Activated T-cell treated with anti-CD3 and anti-CD28 coated beads for 1 hour (primary cell): ENCODE data around the gene TLE1.
"Not testable (repeated sequence)": the region's sequence is repeated elsewhere in the genome, so short reads cannot be mapped to it uniquely, and the experiment has no call there.

Experiments
- DNase-seq: peaks from one replicate; pipeline ENCODE4 v3.0.0-alpha.2; 2020; ENCODE audit warnings: low read depth

The TLE1 gene

DNA sequence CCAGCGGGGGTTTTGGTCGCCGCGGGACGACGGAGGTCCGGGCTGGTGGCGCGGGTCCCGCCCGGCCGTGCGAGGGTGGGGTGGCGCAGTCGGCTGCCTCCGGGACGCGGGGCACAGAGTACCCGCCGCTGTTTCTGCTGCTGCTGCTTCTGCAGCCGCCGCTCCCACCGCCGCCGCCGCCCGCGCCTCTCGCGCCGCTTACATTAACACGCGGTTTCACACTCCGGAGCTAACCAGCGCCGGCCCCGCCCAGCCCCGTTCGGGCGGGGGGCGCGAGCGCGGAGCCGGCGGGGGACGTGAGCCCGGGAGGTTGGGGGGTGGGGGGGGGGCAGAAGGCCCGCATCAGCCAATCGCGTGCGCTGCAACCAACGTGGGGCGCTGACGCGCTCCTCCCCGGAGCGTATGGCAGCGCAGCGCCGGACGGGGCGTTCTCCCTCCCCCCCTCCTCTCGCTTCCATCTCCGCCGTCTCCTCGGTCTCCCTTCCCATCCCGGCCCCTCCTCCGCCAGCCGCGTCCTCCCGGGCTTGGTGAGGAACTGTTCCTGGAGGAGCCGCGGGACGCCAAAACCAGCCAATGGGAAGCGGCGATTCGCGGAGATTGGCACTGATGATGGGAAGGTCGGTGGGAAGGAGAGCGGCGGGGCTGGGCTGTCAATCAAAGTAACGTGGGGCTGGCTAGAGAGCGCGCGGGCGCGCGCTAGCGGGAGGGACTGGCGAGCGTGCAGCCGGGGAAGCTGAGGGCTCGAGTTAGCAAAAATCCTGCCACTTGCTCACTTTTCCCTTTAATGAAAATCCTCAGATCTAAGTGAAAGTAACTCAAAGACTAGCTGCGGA lies at the start of gene TLE1:
Gene TLE1, minus strand, starts transcription at position 205 of the 833 bp plus-strand sequence. CDS start 1,307 bp downstream, outside the sequence.
- peak; percentile 61 for DNase-seq

DNA sequence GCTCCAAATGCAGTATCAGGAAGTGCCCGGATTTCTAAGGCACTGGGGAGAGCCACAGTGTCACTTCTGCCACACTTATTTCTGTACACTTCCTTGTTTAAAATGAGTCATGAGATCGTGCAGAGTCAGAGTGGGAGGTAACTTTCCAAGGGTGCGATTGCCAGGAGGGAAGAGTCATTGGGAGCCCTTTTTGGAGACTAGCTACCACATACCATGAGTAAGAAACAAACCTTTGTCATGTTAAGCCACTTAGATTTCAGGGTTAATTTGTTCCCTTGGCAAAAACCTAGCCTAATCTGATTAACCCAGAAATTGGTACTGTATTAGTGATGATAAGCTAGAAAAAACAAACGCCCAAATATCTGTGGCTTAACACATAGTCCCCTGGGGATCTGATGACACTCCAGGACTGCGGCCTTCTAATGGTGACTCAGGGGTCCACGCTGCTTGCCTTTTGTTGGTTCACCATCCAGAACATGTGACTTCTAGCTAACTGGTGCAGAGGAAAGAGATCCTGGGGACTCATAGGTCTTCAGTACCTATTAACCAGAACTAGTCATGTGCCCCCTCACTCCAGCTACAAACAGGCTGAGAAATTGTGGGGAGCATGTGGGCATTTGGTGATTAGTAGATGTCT lies 48.6 kb upstream of the TLE1 start:
- DNase-seq, result no peak

DNA sequence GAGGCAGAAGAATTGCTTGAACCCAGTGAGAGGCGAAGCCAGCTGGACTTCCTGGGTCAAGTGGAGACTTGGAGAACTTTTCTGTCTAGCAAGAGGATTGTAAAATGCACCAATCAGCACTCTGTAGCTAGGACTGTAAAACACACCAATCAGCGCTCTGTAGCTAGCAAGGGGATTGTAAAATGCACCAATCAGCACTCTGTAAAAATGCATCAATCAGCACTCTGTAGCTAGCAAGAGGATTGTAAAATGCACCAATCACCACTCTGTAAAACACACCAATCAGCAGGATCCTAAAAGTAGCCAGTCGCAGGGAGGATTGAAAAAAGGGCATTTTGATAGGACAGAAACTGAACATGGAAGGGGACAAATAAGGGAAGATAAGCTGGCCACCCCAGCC lies 41.2 kb upstream of the TLE1 start:
- DNase-seq, result not testable (repeated sequence)

DNA sequence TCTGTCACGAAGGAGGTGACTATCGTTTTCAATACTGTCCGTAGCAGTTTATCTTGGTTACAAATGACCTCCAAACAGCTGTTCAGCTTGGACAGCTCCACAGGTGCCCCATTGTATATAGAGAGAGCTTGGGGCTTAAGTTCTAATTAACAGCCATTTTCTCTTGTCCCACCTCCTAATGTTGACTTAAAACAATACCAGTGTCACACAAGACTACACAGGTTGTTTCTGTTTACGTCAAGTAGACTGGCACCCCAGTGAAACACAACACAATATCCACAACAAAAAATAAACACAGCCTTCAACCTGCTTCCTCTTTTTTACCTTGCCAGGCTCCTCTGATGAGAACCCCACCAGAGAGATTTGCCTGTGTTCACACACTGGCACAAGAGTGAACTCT lies 39.8 kb upstream of the TLE1 start:
- no peak for DNase-seq

DNA sequence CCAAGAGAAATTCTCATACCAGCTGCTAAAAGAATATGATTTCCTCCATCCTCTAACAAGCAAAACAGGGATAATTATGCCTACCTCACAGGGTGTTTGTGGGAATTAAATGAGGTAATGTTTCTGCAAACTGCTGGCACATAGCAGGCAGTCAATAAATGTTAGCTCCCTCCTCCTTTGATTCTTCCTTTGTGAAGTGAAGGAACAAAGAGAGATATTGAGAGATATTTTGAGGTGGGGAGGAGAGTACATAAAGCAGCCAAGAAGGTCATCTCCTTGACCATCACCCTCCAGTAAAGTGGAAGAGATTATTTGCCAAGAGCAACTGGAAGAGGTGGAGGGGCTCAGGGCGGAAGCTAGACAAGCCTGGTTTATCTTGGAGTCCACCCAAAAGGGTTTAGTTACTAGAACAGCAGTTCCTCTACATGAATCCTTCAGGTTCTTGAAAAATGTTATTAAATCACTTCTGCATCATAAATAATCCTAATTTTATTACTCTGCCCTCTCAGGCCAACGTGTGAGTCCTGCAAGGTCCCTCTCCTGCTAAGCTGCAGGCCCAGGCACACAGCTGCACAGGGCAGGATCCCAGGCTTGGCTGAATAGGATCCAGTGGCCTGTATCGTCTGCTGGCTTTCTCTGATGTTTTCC lies 35.0 kb upstream of the TLE1 start:
- no peak for DNase-seq

DNA sequence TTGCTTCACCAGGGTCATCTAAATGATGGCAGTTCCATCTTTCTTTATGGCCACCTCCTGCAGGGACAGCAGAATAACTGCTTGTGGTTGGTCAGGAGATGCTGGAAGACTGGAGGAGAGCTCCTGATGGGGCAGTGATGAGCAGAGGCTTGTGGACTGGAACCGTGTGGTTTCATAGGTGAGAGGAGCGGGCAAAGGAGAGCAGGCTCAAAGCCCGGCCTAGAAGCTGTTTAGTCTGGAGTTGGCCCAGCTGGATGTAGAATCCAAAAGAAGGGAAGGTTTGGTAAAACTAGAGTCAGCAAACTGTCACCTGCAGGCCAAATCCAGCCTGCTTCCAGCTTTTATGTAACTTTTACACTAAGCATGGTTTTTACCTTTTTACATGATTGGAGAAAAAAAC lies 32.9 kb upstream of the TLE1 start:
- DNase-seq, result no peak

DNA sequence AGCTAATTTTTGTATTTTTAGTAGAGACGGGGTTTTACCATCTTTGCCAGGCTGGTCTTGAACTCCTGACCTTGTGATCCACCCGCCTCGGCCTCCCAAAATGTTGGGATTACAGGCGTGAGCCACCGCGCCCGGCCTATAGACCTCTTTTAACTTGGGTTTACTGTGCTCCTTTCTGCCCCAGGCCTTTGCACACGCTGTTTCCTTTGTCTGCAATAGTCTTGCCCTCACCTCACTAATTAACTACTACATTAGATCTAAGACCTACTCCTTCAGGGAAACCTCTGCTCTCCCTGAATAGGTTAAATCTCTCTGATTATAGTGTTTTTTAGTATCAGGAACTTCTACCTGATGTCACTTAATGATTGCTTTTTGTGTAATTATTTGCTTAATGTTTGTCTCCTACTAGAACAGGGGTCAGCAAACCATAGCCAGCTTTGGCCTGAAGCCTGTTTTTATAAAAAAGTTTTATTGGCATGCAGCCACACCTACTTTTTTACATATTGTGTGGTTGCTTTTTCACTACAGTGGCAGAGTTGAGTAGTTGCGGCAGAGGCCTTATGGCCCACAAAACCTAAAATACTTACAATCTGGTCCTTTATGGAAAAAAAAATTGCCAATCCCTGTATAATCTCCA lies 31.2 kb upstream of the TLE1 start:
- no peak for DNase-seq

DNA sequence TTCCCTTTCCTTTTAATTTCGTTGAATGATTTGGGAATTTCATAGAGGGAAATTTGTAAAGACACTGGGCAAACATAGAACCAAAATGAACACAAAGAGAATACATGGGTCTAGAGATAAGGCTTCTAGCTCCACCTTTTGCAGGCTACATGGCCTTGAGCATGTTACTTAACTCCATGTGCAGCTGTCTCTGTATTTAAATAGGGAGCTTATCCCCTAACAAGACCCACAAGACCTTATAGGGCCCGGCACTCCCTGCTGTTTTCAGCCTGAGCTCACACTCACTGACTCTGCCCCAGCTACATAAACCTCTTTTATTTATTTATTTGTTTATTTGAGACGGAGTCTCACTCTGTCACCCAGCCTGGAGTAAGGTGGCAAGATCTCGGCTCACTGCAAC lies 30.6 kb upstream of the TLE1 start:
- DNase-seq, result no peak

DNA sequence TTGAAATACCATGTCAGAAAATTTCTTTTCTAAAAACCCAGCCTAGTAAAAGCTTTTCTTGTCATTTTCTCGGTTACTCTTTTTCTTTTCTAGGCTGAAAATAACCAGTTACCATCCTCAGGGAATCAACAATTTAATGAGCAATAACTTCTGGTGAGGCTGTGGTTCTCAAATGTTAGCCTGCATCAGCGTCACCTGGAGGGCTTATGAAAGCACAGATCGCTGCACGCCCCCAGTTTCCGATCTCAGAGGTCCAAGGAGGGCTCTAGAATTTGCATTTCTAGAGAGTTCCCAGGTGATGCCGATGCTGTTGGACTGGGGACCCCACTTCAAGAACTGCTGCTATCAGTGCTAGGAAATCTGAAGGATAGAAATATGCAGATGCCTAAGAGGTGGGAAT lies 28.9 kb upstream of the TLE1 start:
- DNase-seq, result no peak

DNA sequence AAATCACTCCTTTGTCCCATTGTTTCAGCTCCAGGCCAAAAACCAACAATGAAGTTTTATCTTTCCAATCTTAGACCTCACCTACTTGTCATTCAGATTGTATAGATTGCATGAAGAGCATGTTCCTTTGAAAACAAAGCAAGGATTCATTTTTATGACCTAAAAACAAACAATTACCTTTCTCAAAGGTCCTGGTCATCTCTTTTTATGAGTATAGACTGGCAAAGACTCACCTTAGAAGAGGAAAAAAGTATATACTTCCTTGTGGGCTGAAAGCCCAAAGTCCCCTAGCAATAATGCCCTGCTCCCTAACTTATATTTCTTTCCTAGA lies 28.4 kb upstream of the TLE1 start:
- no peak for DNase-seq

DNA sequence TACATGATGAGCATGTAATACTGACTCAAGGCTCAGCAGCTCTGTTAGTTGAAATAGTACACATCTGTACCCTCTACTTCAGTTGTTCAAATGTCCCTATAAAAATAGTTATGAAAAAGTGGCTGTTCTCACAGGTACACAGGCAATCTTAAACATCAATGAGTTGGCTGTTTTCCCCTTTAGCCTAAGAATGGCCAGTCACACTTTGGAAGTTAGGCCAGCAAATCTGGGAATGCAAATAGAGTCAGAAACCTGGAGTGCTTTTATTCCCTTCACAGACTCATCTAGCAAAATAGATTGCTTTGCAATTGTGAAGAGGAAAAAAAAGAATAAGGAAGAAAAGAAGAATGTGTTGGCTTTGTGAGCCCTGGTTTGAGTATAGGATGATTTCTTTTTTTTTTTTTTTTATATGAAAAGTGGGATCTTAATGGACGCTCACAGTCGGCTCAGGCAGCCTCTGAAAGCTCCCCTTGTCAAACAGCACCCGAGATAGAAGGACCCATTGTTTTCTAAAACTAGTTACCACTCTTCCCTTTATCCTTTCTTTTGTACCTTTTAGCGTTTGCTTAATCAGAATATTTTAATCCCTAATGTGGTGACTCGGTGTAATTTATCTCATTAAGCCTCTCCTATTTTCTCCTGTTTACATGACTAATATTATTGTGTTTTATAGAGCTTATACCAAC lies 27.9 kb upstream of the TLE1 start:
- DNase-seq, result no peak

DNA sequence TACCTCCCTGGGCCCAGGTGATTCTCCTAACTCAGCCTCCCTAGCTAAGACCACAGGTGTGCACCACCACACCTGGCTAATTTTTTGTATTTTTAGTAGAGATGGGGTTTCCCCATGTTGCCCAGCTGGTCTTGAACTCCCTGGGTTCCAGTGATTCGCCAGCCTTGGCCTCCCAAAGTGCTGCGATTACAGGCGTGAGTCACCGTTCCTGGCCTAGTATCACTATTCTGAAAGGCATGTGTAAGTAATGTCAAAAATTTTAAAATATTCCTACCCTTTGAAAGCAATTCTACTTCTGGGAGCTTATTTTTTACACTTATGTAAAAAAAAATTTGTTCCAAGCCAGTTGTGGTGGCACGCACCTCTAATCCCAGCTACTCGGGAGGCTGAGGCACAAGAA lies 27.1 kb upstream of the TLE1 start:
- no peak for DNase-seq

DNA sequence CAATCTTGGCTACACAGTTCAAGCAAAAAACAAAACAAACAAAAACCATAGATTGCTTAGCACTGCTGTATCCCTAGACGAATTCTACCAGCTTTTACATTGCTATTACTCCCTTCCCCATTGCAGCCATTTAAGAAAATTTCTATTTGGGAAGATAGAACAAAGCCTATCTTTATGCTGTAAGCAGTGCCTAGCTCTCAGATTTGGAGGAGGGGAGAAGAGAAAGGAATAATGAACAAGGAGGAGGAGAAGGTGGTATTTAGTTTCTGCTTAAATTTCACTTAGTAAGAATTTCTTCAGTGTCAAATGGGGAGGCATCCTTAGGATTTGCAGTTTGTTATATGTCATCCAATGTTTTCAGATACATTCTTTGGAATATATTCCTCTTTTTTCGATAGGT lies 16.2 kb upstream of the TLE1 start:
- no peak for DNase-seq

DNA sequence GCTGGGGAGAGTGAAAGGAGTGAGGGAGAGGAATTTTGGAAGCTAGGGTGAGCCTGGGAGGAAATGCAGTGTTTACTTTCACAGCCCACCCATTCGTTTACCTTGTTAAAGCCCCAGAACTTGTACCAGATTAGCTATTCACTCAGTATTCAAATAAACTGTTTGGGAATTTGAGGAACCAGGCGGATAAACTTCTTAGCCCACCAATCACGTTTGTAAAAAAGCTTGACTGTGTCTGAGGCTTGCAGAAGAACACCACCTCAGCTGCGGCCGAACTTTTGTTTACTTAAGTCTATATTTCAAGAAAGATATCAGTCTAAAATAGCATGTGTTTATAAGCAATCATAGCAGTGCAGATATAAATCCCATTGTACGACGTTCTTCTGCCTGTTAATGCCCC lies 5.2 kb upstream of the TLE1 start:
- no peak for DNase-seq

DNA sequence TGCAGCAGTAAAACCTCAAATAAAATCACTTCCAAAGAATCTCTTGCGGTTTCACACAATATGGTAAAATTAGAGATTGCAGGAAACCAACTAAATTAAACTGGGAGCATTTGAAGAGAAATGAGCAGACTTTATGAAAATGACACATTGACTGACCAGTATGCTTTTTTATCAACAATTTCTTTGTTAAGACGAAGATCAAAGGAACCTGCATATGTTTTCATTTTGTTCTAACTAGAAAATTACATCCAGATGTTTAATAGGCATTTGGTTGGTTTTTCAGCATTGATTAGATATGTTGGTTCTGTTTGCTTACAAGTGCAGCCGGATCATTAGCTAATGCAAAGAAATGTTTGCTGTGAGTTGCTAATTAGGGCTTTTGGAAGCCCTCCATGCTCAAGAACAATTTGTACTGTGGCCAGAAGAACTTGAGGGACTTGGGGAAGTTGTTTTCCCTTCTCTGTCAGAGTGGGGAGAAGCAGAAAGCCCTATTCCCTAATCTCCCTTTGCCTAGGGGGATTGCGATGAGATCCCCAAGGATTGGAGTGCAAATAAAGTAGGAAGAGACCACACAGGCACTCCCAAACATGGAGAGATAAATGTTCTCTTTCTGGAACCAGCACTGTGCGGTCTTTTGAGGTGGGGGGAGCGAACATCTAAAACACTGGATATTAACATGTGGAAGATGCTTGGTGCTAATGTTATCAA lies 4.5 kb upstream of the TLE1 start:
- no peak for DNase-seq

DNA sequence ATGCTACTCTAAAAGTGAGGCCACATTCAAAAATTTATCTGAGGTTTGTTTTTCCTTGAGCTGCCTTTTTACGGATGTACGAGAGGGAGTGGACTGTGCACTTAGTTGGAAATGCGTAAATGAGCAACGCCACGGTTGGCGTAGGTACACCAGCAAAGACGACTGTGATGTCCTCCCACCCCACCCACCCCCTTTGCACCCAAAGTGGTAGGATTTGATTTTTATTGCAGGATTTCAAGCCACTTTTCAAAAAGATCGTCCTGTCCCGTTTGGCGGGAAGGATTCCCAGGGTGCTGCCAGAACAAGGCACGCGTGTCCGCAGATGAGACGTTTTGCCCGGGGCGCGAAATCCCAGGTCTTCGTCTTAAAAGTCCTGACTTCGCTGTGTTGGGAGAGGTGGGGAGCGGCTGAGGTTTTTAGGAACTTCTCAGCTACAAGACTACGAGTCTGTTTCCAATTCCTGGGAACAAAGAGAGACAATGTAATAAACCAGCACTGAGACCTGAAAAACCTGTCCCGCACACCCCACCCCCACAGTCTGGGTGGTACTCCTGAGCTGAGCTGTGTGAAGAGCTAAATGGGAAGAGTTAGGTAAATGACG lies 1.0 kb upstream of the TLE1 start:
- DNase-seq, result no peak

DNA sequence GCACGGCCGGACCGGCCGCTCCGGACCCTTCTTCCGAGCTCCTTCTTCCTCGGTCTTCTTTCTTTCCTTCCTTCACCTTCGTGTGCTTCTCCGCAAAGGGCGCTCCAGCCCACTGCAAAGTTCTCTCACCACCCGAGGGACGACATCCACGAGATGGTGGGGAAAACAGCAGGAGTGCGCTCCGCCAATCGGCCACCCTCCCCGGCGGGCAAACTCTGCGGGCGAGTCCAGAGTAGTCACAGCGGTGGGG lies 329 bp downstream of the TLE1 start:
- DNase-seq, result not testable (repeated sequence)

DNA sequence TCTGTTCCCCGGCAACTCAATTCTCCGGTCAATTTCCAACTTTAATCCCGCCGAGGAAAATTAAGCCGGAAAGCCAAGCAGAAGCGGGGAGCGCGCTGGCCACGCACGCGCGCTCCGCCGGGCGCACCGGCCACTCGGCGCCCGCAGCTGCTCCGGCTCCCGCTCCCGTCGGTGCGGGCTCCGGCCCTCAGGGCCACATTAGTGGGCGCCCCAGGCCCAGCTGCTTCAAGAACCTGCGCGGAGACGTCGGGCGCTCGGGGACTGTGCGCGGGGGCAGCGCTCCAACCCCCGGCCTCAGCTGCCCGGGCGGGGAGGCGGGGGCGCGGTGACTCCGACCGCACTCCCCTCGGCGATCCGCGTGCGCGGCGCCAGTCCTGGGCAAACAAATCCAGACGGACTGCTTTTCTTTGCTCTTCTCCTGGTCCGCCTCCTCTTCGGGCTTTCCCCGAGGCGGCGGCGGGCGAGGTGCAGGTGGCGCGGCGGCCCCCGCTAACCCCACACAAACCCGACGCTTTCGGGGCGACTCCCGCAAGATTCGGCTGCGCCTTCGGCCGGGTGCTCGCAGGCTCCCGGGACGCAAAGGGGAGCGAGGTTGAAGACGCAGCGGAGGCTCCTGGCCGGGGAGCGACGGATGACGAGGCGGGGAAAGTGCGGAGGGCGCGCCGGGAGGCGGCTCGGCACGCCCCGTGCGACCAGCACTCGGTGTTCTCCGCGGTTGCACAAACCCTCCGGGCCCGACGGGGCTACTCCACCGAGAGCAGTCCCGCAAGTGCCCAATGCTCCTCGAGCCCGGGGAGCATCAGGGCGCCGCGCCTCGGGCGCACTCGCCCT lies 870 bp downstream of the TLE1 start:
- DNase-seq, result not testable (repeated sequence)

DNA sequence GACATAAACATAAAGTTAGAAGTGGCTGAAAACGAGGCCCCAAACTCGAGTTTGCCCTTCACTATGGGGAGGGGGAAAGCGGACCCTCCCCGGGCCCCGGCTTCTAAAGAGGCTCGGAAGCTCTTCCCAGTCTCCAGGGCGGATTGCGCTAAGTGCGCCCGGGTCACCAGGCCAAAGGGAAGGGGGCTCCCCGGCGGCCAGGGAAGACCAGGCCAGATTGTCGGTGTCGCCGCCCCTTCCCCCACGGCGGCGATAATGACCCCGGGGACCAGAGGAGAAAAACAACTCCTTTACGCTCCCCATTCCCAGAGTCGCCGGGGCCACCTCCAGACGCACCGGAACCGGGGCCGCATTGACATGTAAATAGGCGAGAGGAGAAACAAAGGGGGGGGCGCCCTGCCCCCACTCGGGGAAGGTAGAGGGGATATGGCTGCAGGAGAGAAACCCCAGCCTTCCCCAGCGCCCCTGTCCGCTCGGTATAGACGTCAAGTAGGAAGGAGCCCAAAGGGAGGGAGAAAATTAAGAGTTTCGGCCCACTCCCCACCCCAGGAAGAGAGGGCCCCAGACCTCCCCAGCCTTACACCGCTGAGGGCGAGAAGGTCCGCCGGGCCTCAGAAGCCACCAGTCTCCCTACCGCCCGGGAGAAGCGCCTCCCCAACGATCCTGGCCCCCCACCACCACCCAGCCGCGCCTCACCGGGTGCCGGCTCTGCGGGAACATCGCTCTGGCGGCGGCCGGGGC lies 1.7 kb downstream of the TLE1 start:
- no peak for DNase-seq
